A673 (cell line): ENCODE data around the gene KCNQ1.

Experiments used
- EZH2 ChIP-seq: fragments of 200-600 bp; sonication (generic); IDR thresholded peaks from 2 replicates; pipeline ENCODE4 v1.6.1; 2017; ENCODE audit warnings: borderline replicate concordance, low read depth, mild to moderate bottlenecking, mixed read lengths, antibody characterized with exemption, low read length; ENCODE audit not compliant: poor library complexity, severe bottlenecking
- TF ChIP-seq, protein P1 (sequence below): fragments of 300-800, 200-600 bp; sonication (generic); conservative IDR thresholded peaks from 2 replicates; pipeline ENCODE4 v1.5.1; 2017; ENCODE audit warnings: low read depth, mild to moderate bottlenecking, antibody characterized with exemption, low read length, moderate library complexity, mixed read lengths

DNA sequence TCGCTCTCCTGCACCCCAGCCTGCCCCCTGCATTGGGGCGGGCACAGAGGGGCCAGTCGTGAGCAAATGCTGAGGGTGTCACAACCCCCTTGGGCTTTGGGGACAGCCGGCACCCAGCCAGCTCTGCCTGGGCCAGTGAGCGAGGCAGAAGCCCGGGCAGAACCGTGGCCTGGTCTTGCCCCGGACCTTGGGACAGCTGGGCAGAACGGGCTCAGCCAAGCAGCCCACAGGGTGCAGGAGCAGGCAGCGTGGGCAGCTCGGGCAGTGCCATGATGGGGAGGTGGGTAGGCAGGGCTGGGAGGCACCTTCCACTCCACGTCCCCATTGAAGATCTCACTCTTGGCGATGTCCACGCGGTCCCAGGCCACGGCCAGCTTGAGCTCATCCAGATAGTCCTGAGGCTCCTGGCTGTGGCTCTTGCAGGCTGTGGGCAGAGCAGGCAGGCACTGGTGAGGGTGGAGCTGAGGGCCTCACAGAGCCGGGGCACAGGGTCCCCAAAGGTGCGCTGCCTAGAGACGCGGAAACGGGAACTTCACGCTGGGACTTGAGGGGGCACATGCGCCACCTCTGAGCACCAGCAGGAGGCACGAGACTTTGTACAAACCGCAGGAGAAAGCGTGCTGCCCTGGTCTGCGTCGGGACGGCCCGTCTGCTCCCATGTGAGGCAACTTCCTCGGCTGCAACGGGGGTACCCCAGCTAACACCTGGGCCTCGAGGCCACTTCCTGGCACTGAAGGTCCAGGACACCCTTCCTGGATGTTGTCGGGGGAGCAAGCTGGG is 29.0 kb upstream of the KCNQ1 start:
- TF ChIP-seq, protein P1, sequence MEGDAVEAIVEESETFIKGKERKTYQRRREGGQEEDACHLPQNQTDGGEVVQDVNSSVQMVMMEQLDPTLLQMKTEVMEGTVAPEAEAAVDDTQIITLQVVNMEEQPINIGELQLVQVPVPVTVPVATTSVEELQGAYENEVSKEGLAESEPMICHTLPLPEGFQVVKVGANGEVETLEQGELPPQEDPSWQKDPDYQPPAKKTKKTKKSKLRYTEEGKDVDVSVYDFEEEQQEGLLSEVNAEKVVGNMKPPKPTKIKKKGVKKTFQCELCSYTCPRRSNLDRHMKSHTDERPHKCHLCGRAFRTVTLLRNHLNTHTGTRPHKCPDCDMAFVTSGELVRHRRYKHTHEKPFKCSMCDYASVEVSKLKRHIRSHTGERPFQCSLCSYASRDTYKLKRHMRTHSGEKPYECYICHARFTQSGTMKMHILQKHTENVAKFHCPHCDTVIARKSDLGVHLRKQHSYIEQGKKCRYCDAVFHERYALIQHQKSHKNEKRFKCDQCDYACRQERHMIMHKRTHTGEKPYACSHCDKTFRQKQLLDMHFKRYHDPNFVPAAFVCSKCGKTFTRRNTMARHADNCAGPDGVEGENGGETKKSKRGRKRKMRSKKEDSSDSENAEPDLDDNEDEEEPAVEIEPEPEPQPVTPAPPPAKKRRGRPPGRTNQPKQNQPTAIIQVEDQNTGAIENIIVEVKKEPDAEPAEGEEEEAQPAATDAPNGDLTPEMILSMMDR: no peak
- TF ChIP-seq EZH2: no peak
